HepG2 (cell line): Measurements from ENCODE around the gene ABCB9. TPM values are rescaled to one million over a fixed set of nuclear protein-coding genes. Genes with fewer than 3 reads are reported as not detected.
A peak's percentile ranks its signal among the peaks of the same experiment; 100 is the strongest.

Experiments
- ATAC-seq: fragments of 200-7000 bp; cut with Tn5 transposase; 3 replicates; pipeline ENCODE4 v1.9.1; 2020; ENCODE audit warnings: mild to moderate bottlenecking, moderate library complexity
- BruUV-seq: library from RNA; stranded (reverse); fragments of 400-500 nt; replicated peaks from 2 replicates; lab custom pipeline; 2021; lab: Mats Ljungman, UMichigan
- CTCF ChIA-PET: fragments of 300-600 bp; formaldehyde crosslinking; extraction: SDS; loops from one replicate; lab custom pipeline; 2021; ENCODE audit warnings: low total read pairs, inconsistent platforms, low intra/inter-chr PET ratio; lab: Yijun Ruan, JAX
- POLR2A ChIA-PET: fragments of 350-600 bp; sonication (Branson Sonifier 250); formaldehyde crosslinking; loops from one replicate; lab custom pipeline; 2020; ENCODE audit warnings: antibody characterized with exemption, inconsistent platforms; lab: Yijun Ruan, JAX
- DNase-seq: peaks from one replicate; pipeline ENCODE4 v3.0.0-alpha.2; 2015; ENCODE audit warnings: low spot score
- FAIRE-seq: peaks from 3 replicates; lab custom pipeline; 2011; peaks lifted over from hg19 to GRCh38; lab: Jason Lieb, UNC
- H2AFZ ChIP-seq: one replicate; pipeline ENCODE4 v1.6.1; 2011; ENCODE audit warnings: low read length, inconsistent platforms
- H3K27ac ChIP-seq: fragments of 300-600 bp; 3 replicates; pipeline ENCODE4 v1.8.0; 2011; ENCODE audit warnings: mixed run types, mild to moderate bottlenecking, mixed read lengths, low read length, inconsistent platforms; ENCODE audit not compliant: insufficient read depth; ENCODE audit errors: extremely low read length
- H3K27me3 ChIP-seq, 2 experiments: fragments of 200-600 bp in 1 of 2; 2 replicates in 1 of 2; 3 replicates in 1 of 2; pipeline versions ENCODE4 v1.6.0 to v1.8.0; 2011; ENCODE audit warnings: low read length in 2 of 2, mild to moderate bottlenecking in 2 of 2, moderate library complexity in 2 of 2, inconsistent platforms in 1 of 2; ENCODE audit not compliant: insufficient read depth in 2 of 2, control insufficient read depth in 1 of 2
- H3K36me3 ChIP-seq, 2 experiments: fragments of 200-600 bp in 1 of 2; replicated peaks in 1 of 2; 2 replicates in 1 of 2; 3 replicates in 1 of 2; pipeline versions ENCODE4 v1.5.1 to v1.8.0; 2011; ENCODE audit warnings: low read length in 2 of 2, inconsistent platforms in 1 of 2; ENCODE audit not compliant: insufficient read depth in 2 of 2, control insufficient read depth in 1 of 2
- H3K4me1 ChIP-seq: 2 replicates; pipeline ENCODE4 v1.5.1; 2012; ENCODE audit warnings: low read length, inconsistent platforms; ENCODE audit not compliant: insufficient read depth
- H3K4me2 ChIP-seq: 2 replicates; pipeline ENCODE4 v1.6.0; 2011; ENCODE audit warnings: low read depth, low read length, inconsistent platforms
- H3K4me3 ChIP-seq, 3 experiments: fragments of 200-600 bp in 1 of 3; sonication (generic), shearing (Covaris generic) in 1 of 3; replicated peaks in 1 of 3; 2 replicates each; pipeline ENCODE4 v1.5.1; 2011 to 2016; ENCODE audit warnings: low read length in 3 of 3, inconsistent platforms in 2 of 3, low read depth in 2 of 3, mild to moderate bottlenecking in 2 of 3, control low read depth in 1 of 3, mixed read lengths in 1 of 3; ENCODE audit not compliant: insufficient read depth in 1 of 3
- H3K79me2 ChIP-seq: one replicate; pipeline ENCODE4 v1.6.1; 2011; ENCODE audit warnings: low read length, inconsistent platforms; ENCODE audit not compliant: insufficient read depth
- H3K9ac ChIP-seq: 2 replicates; pipeline ENCODE4 v1.6.0; 2011; ENCODE audit warnings: mild to moderate bottlenecking, low read depth, low read length, inconsistent platforms; ENCODE audit not compliant: insufficient read depth
- H3K9me3 ChIP-seq: 2 replicates; pipeline ENCODE4 v1.5.1; 2012; ENCODE audit warnings: mild to moderate bottlenecking, low read length
- H4K20me1 ChIP-seq: 2 replicates; pipeline ENCODE4 v1.6.0; 2011; ENCODE audit warnings: inconsistent platforms, mild to moderate bottlenecking, low read length, moderate library complexity; ENCODE audit not compliant: insufficient read depth
- CHCHD3 ChIP-seq: sonication (generic); formaldehyde crosslinking; IDR thresholded peaks from 2 replicates; pipeline ENCODE4 v1.8.0; 2022; ENCODE audit warnings: mild to moderate bottlenecking, missing genetic modification reagents, moderate library complexity
- DNMT3B ChIP-seq: conservative IDR thresholded peaks from 2 replicates; pipeline ENCODE4 v1.6.1; 2016; ENCODE audit warnings: missing biosample characterization, control low read depth
- FOSL2 ChIP-seq: sonication (generic); formaldehyde crosslinking; IDR thresholded peaks from 2 replicates; pipeline ENCODE4 v1.4.0; 2020; ENCODE audit warnings: missing genetic modification reagents
- HMG20B ChIP-seq: conservative IDR thresholded peaks from 2 replicates; pipeline ENCODE4 v1.6.1; 2016; ENCODE audit warnings: missing genetic modification reagents, missing compliant biosample characterization
- JARID2 ChIP-seq: sonication (generic); formaldehyde crosslinking; IDR thresholded peaks from 2 replicates; pipeline ENCODE4 v1.8.1; 2023; ENCODE audit warnings: missing genetic modification reagents, inconsistent platforms; ENCODE audit not compliant: insufficient replicate concordance
- MTA1 ChIP-seq: sonication (generic); formaldehyde crosslinking; IDR thresholded peaks from 2 replicates; pipeline ENCODE4 v1.4.0; 2020; ENCODE audit warnings: missing genetic modification reagents, mild to moderate bottlenecking, borderline replicate concordance
- SAP130 ChIP-seq: IDR thresholded peaks from 2 replicates; pipeline ENCODE4 v1.6.1; 2016; ENCODE audit warnings: low read depth
- ZNF232 ChIP-seq: sonication (generic); formaldehyde crosslinking; IDR thresholded peaks from 2 replicates; pipeline ENCODE4 v1.4.0; 2020; ENCODE audit warnings: missing genetic modification reagents, borderline replicate concordance
- ZNF335 ChIP-seq: sonication (generic); formaldehyde crosslinking; IDR thresholded peaks from 2 replicates; pipeline ENCODE4 v1.4.0; 2020; ENCODE audit warnings: missing genetic modification reagents
- WGBS: methylation state at CpG from one replicate; pipeline ENCODE4 v1.1.6; 2017; ENCODE audit warnings: low lambda C conversion rate; 5-methylcytosine and 5-hydroxymethylcytosine counted together
- in situ Hi-C: cut with HindIII; loops from 2 replicates; pipeline ENCODE4 v1.10.0; 2017; ENCODE audit warnings: low pct_unique_long_range_greater_than_20kb; ENCODE audit not compliant: extremely low pct_ligation_motif_present
- intact Hi-C: fragments of 100-400 bp; cut with micrococcal nuclease; formaldehyde crosslinking; loops from one replicate; pipeline ENCODE4 v1.10.0; 2022; ENCODE audit not compliant: unreplicated experiment
- polyA plus RNA-seq, 8 experiments: library from polyadenylated mRNA; depleted of rRNA in 3 of 8; stranded (reverse) in 7 of 8; unstranded in 1 of 8; fragments of >200 nt; fragmentation: Illumina TruSeq in 4 of 8; extraction: Trizol in 4 of 8; gene quantifications; 2 replicates each; pipeline versions ENCODE4 v1.2.1 to v1.2.3, GENCODE V29; 2011 to 2016; ENCODE audit warnings: low read depth in 4 of 8, missing spikeins in 1 of 8, mixed read lengths in 1 of 8; ENCODE audit not compliant: insufficient read depth in 1 of 8
- total RNA-seq, 5 experiments: library from RNA; depleted of rRNA; stranded (reverse); fragments of >200 nt; fragmentation: Illumina TruSeq; extraction: Trizol; gene quantifications; 2 replicates each; pipeline ENCODE4 v1.2.3, GENCODE V29; 2016; ENCODE audit warnings: low read depth in 1 of 5
- TF ChIP-seq, protein P1 (sequence below): sonication (generic); formaldehyde crosslinking; IDR thresholded peaks from 2 replicates; pipeline ENCODE4 v1.5.1; 2020; ENCODE audit warnings: mild to moderate bottlenecking, missing genetic modification reagents, moderate library complexity
- TF ChIP-seq, protein P2 (sequence below): IDR thresholded peaks from 2 replicates; pipeline ENCODE4 v1.6.1; 2018; ENCODE audit warnings: missing genetic modification reagents, mild to moderate bottlenecking, missing compliant biosample characterization
- TF ChIP-seq, protein P3 (sequence below): sonication (generic); formaldehyde crosslinking; IDR thresholded peaks from 2 replicates; pipeline ENCODE4 v1.5.0; 2020; ENCODE audit warnings: missing genetic modification reagents, mild to moderate bottlenecking, borderline replicate concordance
- TF ChIP-seq, protein P4 (sequence below): sonication (generic); formaldehyde crosslinking; IDR thresholded peaks from 2 replicates; pipeline ENCODE4 v1.4.0; 2020; ENCODE audit warnings: missing genetic modification reagents

ABCB9 gene
- total and polyA plus RNA-seq, 2 of the 13 experiments (the other 11 are each of a cell fraction or from before 2014, with no cell fraction given), result 5.1 to 6.0 TPM

DNA sequence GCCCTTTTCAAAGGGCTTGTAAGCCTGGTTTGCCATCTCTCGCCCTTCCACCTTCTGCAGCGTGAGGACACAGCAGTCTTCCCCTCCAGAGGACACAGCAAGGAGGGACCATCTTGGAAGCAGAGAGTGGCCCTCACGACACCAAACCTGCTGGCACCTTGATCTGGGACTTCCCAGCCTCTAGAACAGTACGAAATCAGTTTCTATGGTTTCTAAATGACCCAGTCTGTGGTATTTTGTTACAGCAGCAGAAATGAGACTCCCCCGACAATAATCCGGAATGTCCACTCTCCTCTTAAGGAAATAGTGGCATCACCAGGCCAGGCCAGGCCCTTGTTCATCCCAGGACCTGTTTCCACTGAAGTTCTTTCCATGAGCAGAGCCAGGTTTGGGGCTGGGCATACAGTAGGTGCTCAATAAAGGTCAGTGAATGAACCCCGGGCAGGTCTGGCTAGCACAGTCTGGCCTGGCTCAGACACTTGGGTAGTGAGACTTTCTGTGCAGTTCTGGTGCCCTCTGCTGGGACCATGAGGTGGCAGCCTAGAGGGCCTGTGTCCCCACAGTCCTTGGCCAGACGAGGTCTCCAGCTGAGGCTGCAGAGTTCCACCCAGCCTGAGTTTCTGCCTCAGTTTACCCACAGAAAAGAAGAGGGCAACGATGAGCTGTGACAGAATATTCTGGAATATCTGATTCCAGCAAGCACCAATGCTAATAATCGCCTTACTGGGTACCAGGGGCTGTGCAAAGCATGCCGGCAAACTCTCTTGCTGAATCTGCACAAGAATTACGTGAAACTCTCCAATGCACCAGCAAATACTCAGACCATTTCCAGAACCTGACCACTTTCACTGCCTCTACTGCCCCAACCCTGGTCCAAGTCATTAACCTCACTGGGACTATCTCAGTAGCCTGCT is 14.0 kb downstream of the ABCB9 start (continued):
- TF ChIP-seq MTA1 (no peak), CHCHD3 (CRISPR knock-in tag) (no peak)
- TF ChIP-seq, protein P1, sequence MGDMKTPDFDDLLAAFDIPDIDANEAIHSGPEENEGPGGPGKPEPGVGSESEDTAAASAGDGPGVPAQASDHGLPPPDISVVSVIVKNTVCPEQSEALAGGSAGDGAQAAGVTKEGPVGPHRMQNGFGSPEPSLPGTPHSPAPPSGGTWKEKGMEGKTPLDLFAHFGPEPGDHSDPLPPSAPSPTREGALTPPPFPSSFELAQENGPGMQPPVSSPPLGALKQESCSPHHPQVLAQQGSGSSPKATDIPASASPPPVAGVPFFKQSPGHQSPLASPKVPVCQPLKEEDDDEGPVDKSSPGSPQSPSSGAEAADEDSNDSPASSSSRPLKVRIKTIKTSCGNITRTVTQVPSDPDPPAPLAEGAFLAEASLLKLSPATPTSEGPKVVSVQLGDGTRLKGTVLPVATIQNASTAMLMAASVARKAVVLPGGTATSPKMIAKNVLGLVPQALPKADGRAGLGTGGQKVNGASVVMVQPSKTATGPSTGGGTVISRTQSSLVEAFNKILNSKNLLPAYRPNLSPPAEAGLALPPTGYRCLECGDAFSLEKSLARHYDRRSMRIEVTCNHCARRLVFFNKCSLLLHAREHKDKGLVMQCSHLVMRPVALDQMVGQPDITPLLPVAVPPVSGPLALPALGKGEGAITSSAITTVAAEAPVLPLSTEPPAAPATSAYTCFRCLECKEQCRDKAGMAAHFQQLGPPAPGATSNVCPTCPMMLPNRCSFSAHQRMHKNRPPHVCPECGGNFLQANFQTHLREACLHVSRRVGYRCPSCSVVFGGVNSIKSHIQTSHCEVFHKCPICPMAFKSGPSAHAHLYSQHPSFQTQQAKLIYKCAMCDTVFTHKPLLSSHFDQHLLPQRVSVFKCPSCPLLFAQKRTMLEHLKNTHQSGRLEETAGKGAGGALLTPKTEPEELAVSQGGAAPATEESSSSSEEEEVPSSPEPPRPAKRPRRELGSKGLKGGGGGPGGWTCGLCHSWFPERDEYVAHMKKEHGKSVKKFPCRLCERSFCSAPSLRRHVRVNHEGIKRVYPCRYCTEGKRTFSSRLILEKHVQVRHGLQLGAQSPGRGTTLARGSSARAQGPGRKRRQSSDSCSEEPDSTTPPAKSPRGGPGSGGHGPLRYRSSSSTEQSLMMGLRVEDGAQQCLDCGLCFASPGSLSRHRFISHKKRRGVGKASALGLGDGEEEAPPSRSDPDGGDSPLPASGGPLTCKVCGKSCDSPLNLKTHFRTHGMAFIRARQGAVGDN, result peak; percentile 43
- TF ChIP-seq, protein P2, sequence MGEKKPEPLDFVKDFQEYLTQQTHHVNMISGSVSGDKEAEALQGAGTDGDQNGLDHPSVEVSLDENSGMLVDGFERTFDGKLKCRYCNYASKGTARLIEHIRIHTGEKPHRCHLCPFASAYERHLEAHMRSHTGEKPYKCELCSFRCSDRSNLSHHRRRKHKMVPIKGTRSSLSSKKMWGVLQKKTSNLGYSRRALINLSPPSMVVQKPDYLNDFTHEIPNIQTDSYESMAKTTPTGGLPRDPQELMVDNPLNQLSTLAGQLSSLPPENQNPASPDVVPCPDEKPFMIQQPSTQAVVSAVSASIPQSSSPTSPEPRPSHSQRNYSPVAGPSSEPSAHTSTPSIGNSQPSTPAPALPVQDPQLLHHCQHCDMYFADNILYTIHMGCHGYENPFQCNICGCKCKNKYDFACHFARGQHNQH (CRISPR knock-in tag), result peak; percentile 78

- in situ Hi-C loops, result no loop called here
- no TSS peak for BruUV-seq
- Histone ChIP-seq H3K4me3 (no peak overlapping the region), H3K4me2 (no peak overlapping the region), H3K27ac (no peak overlapping the region), H3K9me3 (no peaks in the 10 kb centered on the region), H3K27me3 (no peaks in the 10 kb centered on the region), H3K9ac (no peak overlapping the region), H3K79me2 (no peaks in the 10 kb centered on the region), H3K4me1 (peaks cover 21% of the 10 kb centered on the region), H4K20me1 (no peaks in the 10 kb centered on the region), H3K36me3 (peaks cover 0 to 1% of the 10 kb centered on the region in 2 experiments; a peak in 1 of 5 replicates), H2AFZ (no peak overlapping the region)
- ChIA-PET POLR2A (no interaction called here), CTCF (interaction anchor here (1.7 to 2.3 kb wide), 4 partner anchors 71 to 287 kb away, joined by 5 to 34 read pairs (median 14); no protein-coding TSS in a partner anchor)
- ATAC-seq (no peak), FAIRE-seq (no peak), DNase-seq (peak; percentile 38)
- WGBS, result 83% methylated on average over 9 of the region's 9 CpGs
- intact Hi-C loops, result no loop called here
- no peak for TF ChIP-seq ZNF335 (CRISPR knock-in tag)
- no peak for TF ChIP-seq ZNF232 (CRISPR knock-in tag)
- no peak for TF ChIP-seq JARID2 (CRISPR knock-in tag)
- TF ChIP-seq SAP130 (CRISPR knock-in tag), result peak; percentile 28; the same call in 1 of the 2 replicates
- TF ChIP-seq FOSL2, result peak; percentile 85
- TF ChIP-seq, protein P3, sequence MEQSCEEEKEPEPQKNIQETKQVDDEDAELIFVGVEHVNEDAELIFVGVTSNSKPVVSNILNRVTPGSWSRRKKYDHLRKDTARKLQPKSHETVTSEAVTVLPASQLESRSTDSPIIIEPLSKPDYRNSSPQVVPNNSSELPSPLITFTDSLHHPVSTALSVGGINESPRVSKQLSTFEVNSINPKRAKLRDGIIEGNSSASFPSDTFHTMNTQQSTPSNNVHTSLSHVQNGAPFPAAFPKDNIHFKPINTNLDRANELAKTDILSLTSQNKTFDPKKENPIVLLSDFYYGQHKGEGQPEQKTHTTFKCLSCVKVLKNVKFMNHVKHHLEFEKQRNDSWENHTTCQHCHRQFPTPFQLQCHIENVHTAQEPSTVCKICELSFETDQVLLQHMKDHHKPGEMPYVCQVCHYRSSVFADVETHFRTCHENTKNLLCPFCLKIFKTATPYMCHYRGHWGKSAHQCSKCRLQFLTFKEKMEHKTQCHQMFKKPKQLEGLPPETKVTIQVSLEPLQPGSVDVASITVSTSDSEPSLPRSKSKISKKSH (CRISPR knock-in tag), result no peak
- no peak for TF ChIP-seq DNMT3B
- TF ChIP-seq HMG20B (CRISPR knock-in tag), result no peak
- TF ChIP-seq, protein P4, sequence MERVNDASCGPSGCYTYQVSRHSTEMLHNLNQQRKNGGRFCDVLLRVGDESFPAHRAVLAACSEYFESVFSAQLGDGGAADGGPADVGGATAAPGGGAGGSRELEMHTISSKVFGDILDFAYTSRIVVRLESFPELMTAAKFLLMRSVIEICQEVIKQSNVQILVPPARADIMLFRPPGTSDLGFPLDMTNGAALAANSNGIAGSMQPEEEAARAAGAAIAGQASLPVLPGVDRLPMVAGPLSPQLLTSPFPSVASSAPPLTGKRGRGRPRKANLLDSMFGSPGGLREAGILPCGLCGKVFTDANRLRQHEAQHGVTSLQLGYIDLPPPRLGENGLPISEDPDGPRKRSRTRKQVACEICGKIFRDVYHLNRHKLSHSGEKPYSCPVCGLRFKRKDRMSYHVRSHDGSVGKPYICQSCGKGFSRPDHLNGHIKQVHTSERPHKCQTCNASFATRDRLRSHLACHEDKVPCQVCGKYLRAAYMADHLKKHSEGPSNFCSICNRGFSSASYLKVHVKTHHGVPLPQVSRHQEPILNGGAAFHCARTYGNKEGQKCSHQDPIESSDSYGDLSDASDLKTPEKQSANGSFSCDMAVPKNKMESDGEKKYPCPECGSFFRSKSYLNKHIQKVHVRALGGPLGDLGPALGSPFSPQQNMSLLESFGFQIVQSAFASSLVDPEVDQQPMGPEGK, result no peak
Observed at GRCh38 chr12:122951406-122951805, 14.9 kb downstream of the ABCB9 start.
